Thyroid gland (tissue), 4 donors: Measurements from ENCODE around the gene UBQLN4. TPM values are rescaled to one million over a fixed set of nuclear protein-coding genes. Genes with fewer than 3 reads are reported as not detected.
"Not testable (repeated sequence)": the region's sequence is repeated elsewhere in the genome, so short reads cannot be mapped to it uniquely, and the experiment has no call there.

ENCODE experiments used
- DNase-seq, 2 donors: peaks; one replicate each; pipeline ENCODE4 v3.0.0-alpha.2; 2019
- H3K27ac ChIP-seq, 3 donors: fragments of 200-600 bp; sonication (generic); 1 replicate in 2 of 3; 2 replicates in 1 of 3; pipeline ENCODE4 v1.5.1; 2016 to 2019; ENCODE audit warnings: mild to moderate bottlenecking in 1 of 3, moderate library complexity in 1 of 3
- H3K27me3 ChIP-seq: fragments of 200-600 bp; sonication (generic); one replicate; pipeline ENCODE4 v1.5.1; 2019
- H3K36me3 ChIP-seq, 2 donors: fragments of 200-600 bp; sonication (generic); one replicate each; pipeline ENCODE4 v1.5.1; 2016 to 2019
- H3K4me1 ChIP-seq, 2 donors: fragments of 200-600 bp; sonication (generic); one replicate each; pipeline ENCODE4 v1.5.1; 2017 to 2019
- H3K4me3 ChIP-seq, 3 donors: fragments of 200-600 bp; sonication (generic); replicated peaks in 1 of 3; 1 replicate in 2 of 3; 2 replicates in 1 of 3; pipeline ENCODE4 v1.5.1; 2016; ENCODE audit warnings: mild to moderate bottlenecking in 1 of 3
- H3K9me3 ChIP-seq: fragments of 200-600 bp; sonication (generic); one replicate; pipeline ENCODE4 v1.5.1; 2017
- POLR2A ChIP-seq, 2 donors: fragments of 450-650 bp; IDR thresholded peaks; one replicate each; pipeline ENCODE4 v1.6.1; 2017; ENCODE audit warnings: antibody characterized with exemption in 2 of 2, mild to moderate bottlenecking in 2 of 2, moderate library complexity in 1 of 2
- WGBS, 2 donors: methylation state at CpG; one replicate each; pipeline ENCODE4 v1.1.5; 2017; 5-methylcytosine and 5-hydroxymethylcytosine counted together
- intact Hi-C: fragments of 100-400 bp; cut with DNase I; formaldehyde crosslinking; loops from one replicate; pipeline ENCODE4 v1.15.1; 2023
- total RNA-seq, 4 donors: library from RNA; depleted of rRNA; stranded (reverse); fragments of >200 nt; gene quantifications; one replicate each; pipeline ENCODE4 v1.2.3, GENCODE V29; 2016
- TF ChIP-seq, protein P1 (sequence below), 6 experiments: fragments of 200-600 bp in 3 of 6; fragments of 450-650 bp in 3 of 6; sonication (generic) in 3 of 6; IDR thresholded peaks; one replicate each; pipeline ENCODE4 v1.5.1; 2016 to 2019; ENCODE audit warnings: antibody characterized with exemption in 6 of 6, mild to moderate bottlenecking in 2 of 6, inconsistent platforms in 1 of 6, moderate library complexity in 1 of 6

The UBQLN4 gene
- total RNA-seq, 4 donors from 2014 or later = 10.8 to 18.8 (median 16.9) TPM

- Histone ChIP-seq H3K4me1 (peaks cover 0 to 13% of the 10 kb centered on the region in 2 donors), H3K36me3 (peaks cover 0 to 4% of the 10 kb centered on the region in 2 donors), H3K27ac (no peak overlapping the region), H3K9me3 (no peaks in the 10 kb centered on the region), H3K4me3 (no peak overlapping the region), H3K27me3 (no peaks in the 10 kb centered on the region)
- intact Hi-C loops = no loop called here
- no peak for DNase-seq
- 58 to 64% methylated on average over 5 of the region's 5 CpGs for WGBS, 2 donors
- TF ChIP-seq, protein P1, sequence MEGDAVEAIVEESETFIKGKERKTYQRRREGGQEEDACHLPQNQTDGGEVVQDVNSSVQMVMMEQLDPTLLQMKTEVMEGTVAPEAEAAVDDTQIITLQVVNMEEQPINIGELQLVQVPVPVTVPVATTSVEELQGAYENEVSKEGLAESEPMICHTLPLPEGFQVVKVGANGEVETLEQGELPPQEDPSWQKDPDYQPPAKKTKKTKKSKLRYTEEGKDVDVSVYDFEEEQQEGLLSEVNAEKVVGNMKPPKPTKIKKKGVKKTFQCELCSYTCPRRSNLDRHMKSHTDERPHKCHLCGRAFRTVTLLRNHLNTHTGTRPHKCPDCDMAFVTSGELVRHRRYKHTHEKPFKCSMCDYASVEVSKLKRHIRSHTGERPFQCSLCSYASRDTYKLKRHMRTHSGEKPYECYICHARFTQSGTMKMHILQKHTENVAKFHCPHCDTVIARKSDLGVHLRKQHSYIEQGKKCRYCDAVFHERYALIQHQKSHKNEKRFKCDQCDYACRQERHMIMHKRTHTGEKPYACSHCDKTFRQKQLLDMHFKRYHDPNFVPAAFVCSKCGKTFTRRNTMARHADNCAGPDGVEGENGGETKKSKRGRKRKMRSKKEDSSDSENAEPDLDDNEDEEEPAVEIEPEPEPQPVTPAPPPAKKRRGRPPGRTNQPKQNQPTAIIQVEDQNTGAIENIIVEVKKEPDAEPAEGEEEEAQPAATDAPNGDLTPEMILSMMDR (IDR thresholded peaks at IDR 0.05) = no peak
- TF ChIP-seq POLR2A (IDR thresholded peaks at IDR 0.05) = no peak
Measured at GRCh38 chr1:156073740-156074139, 20.1 kb upstream of the UBQLN4 start.

DNA sequence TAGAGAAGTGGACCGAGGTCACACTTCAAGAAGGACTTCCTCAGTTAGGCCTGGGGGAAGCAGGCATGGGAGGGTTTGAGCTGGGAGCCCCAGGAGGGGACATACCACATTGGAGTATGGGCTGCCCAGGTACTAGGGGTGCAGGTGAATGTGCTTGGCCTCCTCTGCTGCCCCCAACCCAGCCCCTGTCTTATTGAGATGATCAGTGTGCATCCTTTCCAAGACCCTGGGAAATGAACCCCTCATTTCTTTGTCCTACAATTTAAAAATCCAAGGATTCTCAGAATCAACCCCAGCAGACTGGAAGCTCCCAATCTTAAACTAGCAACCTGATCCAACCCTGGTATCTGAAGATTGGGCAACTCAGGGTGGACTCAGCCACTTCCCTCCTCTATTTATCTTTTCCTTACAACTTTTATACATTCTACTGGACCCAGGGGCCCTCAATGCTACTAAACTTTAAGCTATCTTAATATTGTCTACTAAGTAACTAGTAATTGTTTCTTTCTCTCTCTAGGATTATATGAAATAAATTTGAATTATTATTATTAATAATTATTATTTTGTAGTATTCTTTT, 19.6 kb upstream of the UBQLN4 start:
- 0 to 18% methylated on average over 1 of the region's 1 CpG for WGBS, 2 donors
- peaks cover 0 to 4% of the 10 kb centered on the region in 2 donors for H3K36me3 ChIP-seq
- no peak overlapping the region for H3K4me3 ChIP-seq
- H3K9me3 ChIP-seq = no peaks in the 10 kb centered on the region
- TF ChIP-seq, protein P1 (IDR thresholded peaks at IDR 0.05) = no peak
- TF ChIP-seq POLR2A (IDR thresholded peaks at IDR 0.05) = no peak
- DNase-seq = no peak
- intact Hi-C loops = no loop called here
- no peaks in the 10 kb centered on the region for H3K27me3 ChIP-seq
- peaks cover 0 to 13% of the 10 kb centered on the region in 2 donors for H3K4me1 ChIP-seq
- no peak overlapping the region for H3K27ac ChIP-seq

DNA sequence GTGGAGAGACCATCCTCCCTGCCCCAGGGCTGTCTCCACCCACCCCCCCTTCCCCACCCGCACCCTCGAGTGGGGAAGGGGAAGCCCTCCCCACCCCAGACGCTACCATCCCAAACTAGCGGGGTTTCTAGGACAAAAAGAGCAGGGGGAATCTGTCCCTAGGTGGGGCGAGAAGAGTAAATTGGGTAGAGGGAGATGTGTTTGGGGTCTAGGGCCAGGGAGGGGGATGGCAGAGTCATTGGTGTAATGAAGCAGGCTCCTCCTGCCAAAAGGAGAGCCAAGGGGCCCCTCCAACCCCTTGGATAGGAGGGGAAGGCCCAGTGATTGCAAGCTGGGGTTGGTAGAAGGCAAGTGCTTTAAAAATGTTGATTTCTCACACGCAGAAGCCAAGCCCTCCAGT, 18.7 kb upstream of the UBQLN4 start:
- no peaks in the 10 kb centered on the region for H3K27me3 ChIP-seq
- no peak overlapping the region for H3K4me3 ChIP-seq
- intact Hi-C loops = no loop called here
- peaks cover 0 to 4% of the 10 kb centered on the region in 2 donors for H3K36me3 ChIP-seq
- WGBS, 2 donors = 60 to 63% methylated on average over 6 of the region's 6 CpGs
- H3K4me1 ChIP-seq = peaks cover 0 to 13% of the 10 kb centered on the region in 2 donors
- no peak overlapping the region for H3K27ac ChIP-seq
- no peak for TF ChIP-seq POLR2A (IDR thresholded peaks at IDR 0.05)
- TF ChIP-seq, protein P1 (IDR thresholded peaks at IDR 0.05) = no peak
- no peak for DNase-seq
- H3K9me3 ChIP-seq = no peaks in the 10 kb centered on the region

DNA sequence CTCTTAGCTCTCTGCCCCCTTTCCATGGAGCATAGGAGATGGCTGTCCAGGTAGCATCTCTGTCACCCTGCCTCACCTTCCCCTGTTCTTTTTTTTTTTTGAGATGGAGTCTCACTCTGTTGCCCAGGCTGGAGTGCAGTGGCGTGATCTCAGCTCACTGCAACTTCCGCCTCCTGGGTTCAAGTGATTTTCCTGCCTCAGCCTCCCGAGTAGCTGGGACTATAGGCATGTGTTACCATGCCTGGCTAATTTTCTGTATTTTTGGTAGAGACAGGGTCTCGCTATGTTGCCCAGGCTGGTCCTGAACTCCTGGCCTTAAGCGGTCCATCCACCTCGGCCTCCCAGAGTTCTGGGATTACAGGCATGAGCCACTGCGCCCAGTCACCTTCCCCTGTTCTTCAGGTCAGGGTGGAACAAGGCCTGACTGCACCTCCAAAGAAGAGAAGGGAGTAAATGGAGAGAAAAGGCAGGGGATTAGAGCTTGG, 17.8 kb upstream of the UBQLN4 start:
- H3K27ac ChIP-seq, H3K36me3 ChIP-seq, H3K4me3 ChIP-seq, H3K9me3 ChIP-seq, H3K27me3 ChIP-seq, intact Hi-C loops, DNase-seq: not testable (repeated sequence)
- 86 to 92% methylated on average over 7 of the region's 7 CpGs for WGBS, 2 donors
- peaks cover 0 to 11% of the 10 kb centered on the region in 2 donors for H3K4me1 ChIP-seq

- DNase-seq = no peak
- Histone ChIP-seq H3K27ac (no peak overlapping the region), H3K4me1 (peaks cover 0 to 3% of the 10 kb centered on the region in 2 donors), H3K27me3 (no peaks in the 10 kb centered on the region), H3K4me3 (no peak overlapping the region), H3K9me3 (no peaks in the 10 kb centered on the region), H3K36me3 (peaks cover 0 to 4% of the 10 kb centered on the region in 2 donors)
- 76% methylated on average over 4 of the region's 4 CpGs for WGBS, 2 donors
- TF ChIP-seq, protein P1 (IDR thresholded peaks at IDR 0.05) = no peak
- TF ChIP-seq POLR2A (IDR thresholded peaks at IDR 0.05) = no peak
- intact Hi-C loops = no loop called here
Measured at GRCh38 chr1:156070548-156070947, 16.9 kb upstream of the UBQLN4 start.
